ENCODE measurements around the gene SV2C.

SV2C gene

DNA sequence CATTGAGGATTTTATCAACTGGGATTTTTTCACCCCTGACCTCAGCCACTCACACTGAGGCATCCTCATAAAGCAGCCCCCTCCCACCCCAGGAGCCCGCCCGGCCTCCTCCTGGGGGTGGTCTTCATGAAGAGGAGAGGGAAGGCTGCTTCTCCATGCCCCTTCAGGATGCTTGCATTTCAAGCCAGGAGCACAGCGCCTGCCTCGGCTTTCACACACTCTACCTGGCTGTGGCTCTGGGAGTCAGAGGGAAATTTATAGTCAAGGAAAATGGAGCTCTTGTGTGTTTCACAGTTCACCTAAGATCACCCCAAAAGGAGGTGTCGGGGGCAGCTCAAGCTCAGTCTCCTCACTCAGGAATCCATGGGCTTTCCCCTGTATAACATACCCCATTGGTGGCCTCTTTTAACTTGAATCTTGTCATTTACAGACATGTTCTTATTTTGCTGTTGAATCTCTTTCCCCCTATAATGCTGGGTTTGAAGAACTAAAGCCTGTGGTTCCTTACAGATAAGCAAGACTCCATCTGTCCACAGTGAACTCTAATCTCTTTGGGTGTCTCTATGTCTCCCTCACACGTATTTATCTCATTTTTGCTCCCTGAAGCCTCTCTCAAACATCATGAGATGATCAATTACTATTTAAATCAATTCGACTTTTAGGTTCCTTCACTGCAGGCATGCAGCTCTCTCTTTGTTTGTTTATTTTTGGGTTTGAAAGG is 297.3 kb downstream of the SV2C start:
- no peak overlapping the region for H3K4me2 ChIP-seq (ENCODE audit: low read depth, low read length, poor library complexity, severe bottlenecking)
- H3K79me2 ChIP-seq (ENCODE audit: insufficient read depth, low read length): no peaks in the 10 kb centered on the region
- no peaks in the 10 kb centered on the region for H3K27me3 ChIP-seq (ENCODE audit: low read length)
- no peak overlapping the region for H2AFZ ChIP-seq (ENCODE audit: low read depth, low read length, severe bottlenecking)
- H3F3A ChIP-seq (ENCODE audit: insufficient read depth): no peaks in the 10 kb centered on the region
- TF ChIP-seq, protein P1, sequence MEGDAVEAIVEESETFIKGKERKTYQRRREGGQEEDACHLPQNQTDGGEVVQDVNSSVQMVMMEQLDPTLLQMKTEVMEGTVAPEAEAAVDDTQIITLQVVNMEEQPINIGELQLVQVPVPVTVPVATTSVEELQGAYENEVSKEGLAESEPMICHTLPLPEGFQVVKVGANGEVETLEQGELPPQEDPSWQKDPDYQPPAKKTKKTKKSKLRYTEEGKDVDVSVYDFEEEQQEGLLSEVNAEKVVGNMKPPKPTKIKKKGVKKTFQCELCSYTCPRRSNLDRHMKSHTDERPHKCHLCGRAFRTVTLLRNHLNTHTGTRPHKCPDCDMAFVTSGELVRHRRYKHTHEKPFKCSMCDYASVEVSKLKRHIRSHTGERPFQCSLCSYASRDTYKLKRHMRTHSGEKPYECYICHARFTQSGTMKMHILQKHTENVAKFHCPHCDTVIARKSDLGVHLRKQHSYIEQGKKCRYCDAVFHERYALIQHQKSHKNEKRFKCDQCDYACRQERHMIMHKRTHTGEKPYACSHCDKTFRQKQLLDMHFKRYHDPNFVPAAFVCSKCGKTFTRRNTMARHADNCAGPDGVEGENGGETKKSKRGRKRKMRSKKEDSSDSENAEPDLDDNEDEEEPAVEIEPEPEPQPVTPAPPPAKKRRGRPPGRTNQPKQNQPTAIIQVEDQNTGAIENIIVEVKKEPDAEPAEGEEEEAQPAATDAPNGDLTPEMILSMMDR (IDR thresholded peaks at IDR 0.05; ENCODE audit: insufficient read depth, low read length, poor library complexity, severe bottlenecking): no peak
- TF ChIP-seq EZH2phosphoT487 (conservative IDR thresholded peaks at IDR 0.05; ENCODE audit: low read length): no peak
- no peak overlapping the region for H3K9ac ChIP-seq (ENCODE audit: low read length)
- no peaks in the 10 kb centered on the region for H3K9me3 ChIP-seq (ENCODE audit: insufficient read depth, low read length)
- no peaks in the 10 kb centered on the region for H3K36me3 ChIP-seq (ENCODE audit: low read length)
- no peak overlapping the region for H3K27ac ChIP-seq (ENCODE audit: low read depth, low read length)
- no peaks in the 10 kb centered on the region for H4K20me1 ChIP-seq (ENCODE audit: low read depth, low read length)
- no peak overlapping the region for H3K4me3 ChIP-seq (ENCODE audit: insufficient read depth, low read length, poor library complexity, severe bottlenecking)
- no peaks in the 10 kb centered on the region for H3K9me2 ChIP-seq (replicated peaks; ENCODE audit: insufficient read depth, low read length)

DNA sequence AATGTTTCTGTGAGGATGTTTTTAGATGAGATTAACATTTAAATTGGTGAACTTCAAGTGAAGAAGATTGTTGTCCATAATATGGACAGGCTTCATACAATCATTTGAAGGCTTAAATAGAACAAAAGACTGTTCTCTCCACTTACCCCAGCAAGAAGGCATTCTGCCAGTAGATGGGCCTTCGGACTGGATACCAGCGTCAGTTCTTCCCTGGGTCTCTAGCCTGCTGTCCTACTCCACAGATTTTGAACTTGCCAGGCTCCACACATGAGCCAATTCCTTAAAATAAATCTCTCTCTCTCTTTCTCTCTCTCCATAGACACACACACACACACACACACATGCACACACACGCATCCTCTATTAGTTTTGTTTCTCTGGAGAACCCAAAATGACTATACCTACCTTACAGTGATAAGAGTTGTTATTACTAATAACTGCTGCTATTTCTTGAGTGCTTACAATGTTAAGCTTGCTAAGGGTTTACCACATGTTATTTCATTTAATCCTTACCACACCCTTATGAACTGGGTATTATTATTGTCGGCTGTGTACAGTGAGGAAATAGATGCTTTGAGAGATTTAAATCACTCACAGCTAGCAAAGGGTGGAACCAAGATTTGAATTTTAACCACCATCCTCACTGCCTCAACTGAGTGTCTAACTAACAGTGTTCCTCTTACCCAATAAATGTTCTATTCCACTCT is 300.1 kb downstream of the SV2C start:
- H3K4me2 ChIP-seq (ENCODE audit: low read depth, low read length, poor library complexity, severe bottlenecking): no peak overlapping the region
- no peaks in the 10 kb centered on the region for H3K27me3 ChIP-seq (ENCODE audit: low read length)
- TF ChIP-seq, protein P1 (IDR thresholded peaks at IDR 0.05; ENCODE audit: insufficient read depth, low read length, poor library complexity, severe bottlenecking): no peak
- no peak for TF ChIP-seq EZH2phosphoT487 (conservative IDR thresholded peaks at IDR 0.05; ENCODE audit: low read length)
- no peaks in the 10 kb centered on the region for H3K9me2 ChIP-seq (replicated peaks; ENCODE audit: insufficient read depth, low read length)
- no peak overlapping the region for H3K4me3 ChIP-seq (ENCODE audit: insufficient read depth, low read length, poor library complexity, severe bottlenecking)
- no peaks in the 10 kb centered on the region for H3K79me2 ChIP-seq (ENCODE audit: insufficient read depth, low read length)
- no peak overlapping the region for H3K9ac ChIP-seq (ENCODE audit: low read length)
- no peaks in the 10 kb centered on the region for H3F3A ChIP-seq (ENCODE audit: insufficient read depth)
- H3K27ac ChIP-seq (ENCODE audit: low read depth, low read length): no peak overlapping the region
- H2AFZ ChIP-seq (ENCODE audit: low read depth, low read length, severe bottlenecking): no peak overlapping the region
- H4K20me1 ChIP-seq (ENCODE audit: low read depth, low read length): no peaks in the 10 kb centered on the region
- no peaks in the 10 kb centered on the region for H3K36me3 ChIP-seq (ENCODE audit: low read length)
- no peaks in the 10 kb centered on the region for H3K9me3 ChIP-seq (ENCODE audit: insufficient read depth, low read length)

DNA sequence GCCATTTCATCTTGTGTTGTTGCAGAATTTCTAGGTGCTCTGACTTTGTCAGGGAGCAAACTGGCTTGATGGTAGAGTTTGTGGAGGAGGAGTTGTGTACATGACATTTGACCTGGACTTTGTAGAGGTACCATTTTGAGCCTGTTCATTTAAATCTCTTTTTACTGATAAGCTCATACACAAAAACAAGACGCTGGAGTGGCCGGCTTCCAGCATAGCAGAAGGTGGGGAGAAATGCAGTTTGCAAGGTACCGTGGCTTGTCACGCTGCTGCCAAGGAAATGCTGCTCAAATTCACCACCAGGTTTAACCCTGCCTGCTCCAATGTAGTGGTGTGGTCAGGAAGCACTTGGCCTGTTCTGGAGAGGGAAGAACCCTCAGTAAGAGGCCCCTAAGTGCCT is 301.0 kb downstream of the SV2C start:
- H4K20me1 ChIP-seq (ENCODE audit: low read depth, low read length): no peaks in the 10 kb centered on the region
- H3K4me2 ChIP-seq (ENCODE audit: low read depth, low read length, poor library complexity, severe bottlenecking): no peak overlapping the region
- H3K79me2 ChIP-seq (ENCODE audit: insufficient read depth, low read length): no peaks in the 10 kb centered on the region
- H2AFZ ChIP-seq (ENCODE audit: low read depth, low read length, severe bottlenecking): no peak overlapping the region
- H3K9me2 ChIP-seq (replicated peaks; ENCODE audit: insufficient read depth, low read length): no peaks in the 10 kb centered on the region
- H3K36me3 ChIP-seq (ENCODE audit: low read length): no peaks in the 10 kb centered on the region
- no peak overlapping the region for H3K27ac ChIP-seq (ENCODE audit: low read depth, low read length)
- H3K9ac ChIP-seq (ENCODE audit: low read length): no peak overlapping the region
- no peaks in the 10 kb centered on the region for H3F3A ChIP-seq (ENCODE audit: insufficient read depth)
- H3K9me3 ChIP-seq (ENCODE audit: insufficient read depth, low read length): no peaks in the 10 kb centered on the region
- no peak for TF ChIP-seq EZH2phosphoT487 (conservative IDR thresholded peaks at IDR 0.05; ENCODE audit: low read length)
- no peak overlapping the region for H3K4me3 ChIP-seq (ENCODE audit: insufficient read depth, low read length, poor library complexity, severe bottlenecking)
- no peaks in the 10 kb centered on the region for H3K27me3 ChIP-seq (ENCODE audit: low read length)

DNA sequence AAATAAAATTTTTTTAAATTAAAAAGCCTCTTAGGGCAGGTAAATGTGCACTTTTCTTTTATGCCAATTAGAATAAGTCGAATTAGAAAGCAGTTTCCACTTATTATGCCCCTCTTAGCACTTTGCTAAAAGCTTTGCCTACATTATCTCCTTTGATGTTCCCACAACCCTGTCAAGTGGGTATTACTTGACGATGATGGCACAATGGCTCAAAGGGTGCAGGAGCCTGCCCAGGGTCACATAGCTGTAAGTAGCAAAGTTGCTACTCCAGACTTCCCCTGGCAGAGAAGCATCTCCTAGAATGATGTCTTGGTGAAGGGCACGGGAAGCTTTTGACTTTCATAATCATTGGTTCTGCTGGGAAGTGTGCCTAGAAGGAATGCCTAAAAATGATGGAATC is 301.5 kb downstream of the SV2C start:
- TF ChIP-seq, protein P1 (IDR thresholded peaks at IDR 0.05; ENCODE audit: insufficient read depth, low read length, poor library complexity, severe bottlenecking): no peak
- no peak for TF ChIP-seq EZH2phosphoT487 (conservative IDR thresholded peaks at IDR 0.05; ENCODE audit: low read length)
- Histone ChIP-seq H3F3A (ENCODE audit: insufficient read depth) (no peaks in the 10 kb centered on the region), H3K27ac (ENCODE audit: low read depth, low read length) (no peak overlapping the region), H4K20me1 (ENCODE audit: low read depth, low read length) (no peaks in the 10 kb centered on the region), H3K9me2 (replicated peaks; ENCODE audit: insufficient read depth, low read length) (no peaks in the 10 kb centered on the region), H3K4me3 (ENCODE audit: insufficient read depth, low read length, poor library complexity, severe bottlenecking) (no peak overlapping the region), H3K36me3 (ENCODE audit: low read length) (no peaks in the 10 kb centered on the region), H3K9ac (ENCODE audit: low read length) (no peak overlapping the region), H3K27me3 (ENCODE audit: low read length) (no peaks in the 10 kb centered on the region), H2AFZ (ENCODE audit: low read depth, low read length, severe bottlenecking) (no peak overlapping the region), H3K9me3 (ENCODE audit: insufficient read depth, low read length) (no peaks in the 10 kb centered on the region), H3K4me2 (ENCODE audit: low read depth, low read length, poor library complexity, severe bottlenecking) (no peak overlapping the region), H3K79me2 (ENCODE audit: insufficient read depth, low read length) (no peaks in the 10 kb centered on the region)

Data from SU-DHL-6 (cell line).